Naive thymus-derived CD4-positive, alpha-beta T cell (primary cell): ENCODE measurements around the gene ZNF385B. TPM values are rescaled to one million over a fixed set of nuclear protein-coding genes. Genes with fewer than 3 reads are reported as not detected.

Source experiments
- microRNA-seq: library from miRNA; unstranded; fragments of <30 nt; microRNA quantifications from one replicate; pipeline ENCODE4 v1.2.0, GENCODE V29; 2022; ENCODE audit warnings: borderline microRNAs expressed
- polyA plus RNA-seq, 2 donors: library from polyadenylated mRNA; unstranded; fragments of 300-500 nt; fragmentation: Illumina TruSeq; gene quantifications; one replicate each; pipeline ENCODE4 v1.2.3, GENCODE V29; 2021
- total RNA-seq, 6 experiments: library from RNA in 5 of 6; stranded (reverse) in 5 of 6; gene quantifications; 1 replicate in 5 of 6; 2 replicates in 1 of 6; pipeline ENCODE4 v1.2.3 and lab custom pipeline; 2021 to 2026

The ZNF385B gene
- total and polyA plus RNA-seq, 7 experiments from 2014 or later: not detected

Small RNA genes lying within 50 kb of the gene (microRNA-seq; reads per million reads assigned to microRNA genes)
- not detected for gene MIR1258

Other genes starting within 250 kb of the ZNF385B start
- gene CWC22, start 145.7 kb upstream of the ZNF385B start, total RNA-seq: 10 to 100 TPM; 14.4 to 32.0 (median 23.5) TPM
- gene CWC22, start 145.7 kb upstream of the ZNF385B start, polyA plus RNA-seq: 10 to 100 TPM; 32.5 to 42.6 TPM